Thyroid gland (tissue), 4 donors: ENCODE measurements around the gene COL27A1.

Experiments used
- POLR2A ChIP-seq, 2 donors: fragments of 450-650 bp; IDR thresholded peaks; one replicate each; pipeline ENCODE4 v1.6.1; 2017; ENCODE audit warnings: antibody characterized with exemption in 2 of 2, mild to moderate bottlenecking in 2 of 2, moderate library complexity in 1 of 2
- TF ChIP-seq, protein P1 (sequence below), 6 experiments: fragments of 200-600 bp in 3 of 6; fragments of 450-650 bp in 3 of 6; sonication (generic) in 3 of 6; IDR thresholded peaks; one replicate each; pipeline ENCODE4 v1.5.1; 2016 to 2019; ENCODE audit warnings: antibody characterized with exemption in 6 of 6, mild to moderate bottlenecking in 2 of 6, inconsistent platforms in 1 of 6, moderate library complexity in 1 of 6

DNA sequence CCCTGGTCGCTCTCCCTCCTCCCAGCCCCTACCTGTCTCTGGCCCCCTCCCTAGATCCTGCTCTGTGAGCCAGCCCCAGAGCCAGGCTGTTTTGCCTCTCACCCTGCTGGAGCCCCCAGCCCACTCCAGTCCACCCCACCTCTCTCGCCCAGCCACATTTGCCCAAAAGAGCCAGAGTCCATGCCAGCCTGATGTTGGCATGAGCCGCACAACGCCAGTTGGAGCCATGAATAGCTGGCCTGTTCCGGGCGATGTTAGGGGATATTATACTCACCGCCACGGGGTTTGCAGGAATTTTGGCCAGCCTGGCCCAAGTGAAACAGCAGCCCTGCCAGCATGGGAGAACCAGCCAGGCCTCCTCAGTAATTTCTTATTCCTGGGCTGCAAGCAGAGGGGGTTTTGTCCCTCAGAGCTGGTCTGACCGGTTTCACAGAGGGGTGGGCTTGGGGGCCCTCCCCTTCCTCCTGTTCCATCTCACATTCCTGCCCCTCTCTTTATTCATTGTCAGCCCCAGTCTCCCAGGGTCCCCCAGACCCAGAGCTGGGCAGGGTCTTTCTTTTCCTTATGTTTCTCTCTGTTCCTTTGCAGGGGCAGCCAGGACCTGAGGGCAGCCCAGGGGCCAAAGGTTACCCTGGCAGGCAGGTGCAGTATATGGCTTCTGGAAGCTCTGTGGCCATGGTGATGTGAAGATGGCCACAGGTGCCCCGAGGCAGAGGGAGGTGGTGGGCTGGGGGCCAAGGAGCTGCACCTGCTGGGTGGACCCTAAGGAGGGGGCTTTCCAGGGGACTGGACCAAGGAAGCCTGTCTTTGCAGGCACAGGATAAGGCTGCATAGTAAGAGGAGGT, 50.1 kb downstream of the COL27A1 start:
- TF ChIP-seq, protein P1, sequence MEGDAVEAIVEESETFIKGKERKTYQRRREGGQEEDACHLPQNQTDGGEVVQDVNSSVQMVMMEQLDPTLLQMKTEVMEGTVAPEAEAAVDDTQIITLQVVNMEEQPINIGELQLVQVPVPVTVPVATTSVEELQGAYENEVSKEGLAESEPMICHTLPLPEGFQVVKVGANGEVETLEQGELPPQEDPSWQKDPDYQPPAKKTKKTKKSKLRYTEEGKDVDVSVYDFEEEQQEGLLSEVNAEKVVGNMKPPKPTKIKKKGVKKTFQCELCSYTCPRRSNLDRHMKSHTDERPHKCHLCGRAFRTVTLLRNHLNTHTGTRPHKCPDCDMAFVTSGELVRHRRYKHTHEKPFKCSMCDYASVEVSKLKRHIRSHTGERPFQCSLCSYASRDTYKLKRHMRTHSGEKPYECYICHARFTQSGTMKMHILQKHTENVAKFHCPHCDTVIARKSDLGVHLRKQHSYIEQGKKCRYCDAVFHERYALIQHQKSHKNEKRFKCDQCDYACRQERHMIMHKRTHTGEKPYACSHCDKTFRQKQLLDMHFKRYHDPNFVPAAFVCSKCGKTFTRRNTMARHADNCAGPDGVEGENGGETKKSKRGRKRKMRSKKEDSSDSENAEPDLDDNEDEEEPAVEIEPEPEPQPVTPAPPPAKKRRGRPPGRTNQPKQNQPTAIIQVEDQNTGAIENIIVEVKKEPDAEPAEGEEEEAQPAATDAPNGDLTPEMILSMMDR (IDR thresholded peaks at IDR 0.05), result no peak
- TF ChIP-seq POLR2A (IDR thresholded peaks at IDR 0.05), result no peak
